Measurements from ENCODE around the gene TMEM106B. TPM values are rescaled to one million over a fixed set of nuclear protein-coding genes. Genes with fewer than 3 reads are reported as not detected.

Gene TMEM106B
- total RNA-seq, 1 experiment from 2014 or later, result 33.1 TPM

DNA sequence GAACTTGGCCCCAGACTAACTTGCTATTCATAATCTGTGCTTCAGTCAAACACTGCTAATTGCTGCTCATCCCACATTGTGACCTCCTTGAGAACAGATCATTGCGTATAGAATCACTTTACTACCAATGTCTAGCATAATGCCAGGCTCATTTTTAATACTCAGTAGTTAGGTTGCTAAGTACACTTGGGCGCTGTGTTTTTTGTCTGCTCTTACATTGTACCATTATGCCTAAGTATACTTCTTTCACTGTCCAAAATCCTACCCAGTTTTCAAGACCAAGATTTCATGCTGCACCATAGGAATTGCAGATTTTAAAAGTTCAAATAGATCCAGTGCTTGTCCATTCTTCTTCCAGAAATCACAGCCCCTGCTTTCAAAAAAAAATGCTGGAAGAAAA is 32.8 kb upstream of the TMEM106B start:
- H3K27ac ChIP-seq (ENCODE audit: low read depth, low read length), result no peak overlapping the region
- H3K4me2 ChIP-seq (ENCODE audit: low read length), result no peak overlapping the region
- H3K9ac ChIP-seq (ENCODE audit: low read length), result no peak overlapping the region
- H3K4me3 ChIP-seq (replicated peaks in 1 of 2; ENCODE audit: low read depth in 1 of 2, low read length in 2 of 2), result no peak overlapping the region
- H3K79me2 ChIP-seq (ENCODE audit: insufficient read depth, low read length), result no peaks in the 10 kb centered on the region
- no peak for TF ChIP-seq POLR2A (IDR thresholded peaks at IDR 0.05; ENCODE audit: borderline replicate concordance, extremely low read depth, insufficient read depth, insufficient read length)
- TF ChIP-seq EZH2phosphoT487 (IDR thresholded peaks at IDR 0.05; ENCODE audit: borderline replicate concordance), result no peak
- no peak for TF ChIP-seq SP1 (IDR thresholded peaks at IDR 0.05; ENCODE audit: low read depth)
- no peak for TF ChIP-seq CBX3 (IDR thresholded peaks at IDR 0.05; ENCODE audit: low read depth)
- no peak for TF ChIP-seq ELF1 (IDR thresholded peaks at IDR 0.05; ENCODE audit: borderline replicate concordance, low read depth)
- TF ChIP-seq POLR2AphosphoS5 (IDR thresholded peaks at IDR 0.05; ENCODE audit: low read depth, low read length), result no peak
- TF ChIP-seq FOSL1 (IDR thresholded peaks at IDR 0.05; ENCODE audit: low read depth), result no peak
- no peak for TF ChIP-seq ZFX (IDR thresholded peaks at IDR 0.05)
- TF ChIP-seq YY1 (IDR thresholded peaks at IDR 0.05; ENCODE audit: extremely low read depth, insufficient replicate concordance, low read depth, low read length), result no peak
- TF ChIP-seq, protein P1, sequence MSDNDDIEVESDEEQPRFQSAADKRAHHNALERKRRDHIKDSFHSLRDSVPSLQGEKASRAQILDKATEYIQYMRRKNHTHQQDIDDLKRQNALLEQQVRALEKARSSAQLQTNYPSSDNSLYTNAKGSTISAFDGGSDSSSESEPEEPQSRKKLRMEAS (IDR thresholded peaks at IDR 0.05), result no peak
- TF ChIP-seq, protein P2, sequence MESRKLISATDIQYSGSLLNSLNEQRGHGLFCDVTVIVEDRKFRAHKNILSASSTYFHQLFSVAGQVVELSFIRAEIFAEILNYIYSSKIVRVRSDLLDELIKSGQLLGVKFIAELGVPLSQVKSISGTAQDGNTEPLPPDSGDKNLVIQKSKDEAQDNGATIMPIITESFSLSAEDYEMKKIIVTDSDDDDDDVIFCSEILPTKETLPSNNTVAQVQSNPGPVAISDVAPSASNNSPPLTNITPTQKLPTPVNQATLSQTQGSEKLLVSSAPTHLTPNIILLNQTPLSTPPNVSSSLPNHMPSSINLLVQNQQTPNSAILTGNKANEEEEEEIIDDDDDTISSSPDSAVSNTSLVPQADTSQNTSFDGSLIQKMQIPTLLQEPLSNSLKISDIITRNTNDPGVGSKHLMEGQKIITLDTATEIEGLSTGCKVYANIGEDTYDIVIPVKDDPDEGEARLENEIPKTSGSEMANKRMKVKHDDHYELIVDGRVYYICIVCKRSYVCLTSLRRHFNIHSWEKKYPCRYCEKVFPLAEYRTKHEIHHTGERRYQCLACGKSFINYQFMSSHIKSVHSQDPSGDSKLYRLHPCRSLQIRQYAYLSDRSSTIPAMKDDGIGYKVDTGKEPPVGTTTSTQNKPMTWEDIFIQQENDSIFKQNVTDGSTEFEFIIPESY (IDR thresholded peaks at IDR 0.05; ENCODE audit: extremely low read depth, insufficient replicate concordance, low read length), result no peak
- TF ChIP-seq, protein P3, sequence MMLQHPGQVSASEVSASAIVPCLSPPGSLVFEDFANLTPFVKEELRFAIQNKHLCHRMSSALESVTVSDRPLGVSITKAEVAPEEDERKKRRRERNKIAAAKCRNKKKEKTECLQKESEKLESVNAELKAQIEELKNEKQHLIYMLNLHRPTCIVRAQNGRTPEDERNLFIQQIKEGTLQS (IDR thresholded peaks at IDR 0.05), result no peak
- TF ChIP-seq RAD21 (IDR thresholded peaks at IDR 0.05; ENCODE audit: low read depth), result no peak
- no peak for TF ChIP-seq EZH2 (IDR thresholded peaks at IDR 0.05)
- no peak for TF ChIP-seq EGR1 (IDR thresholded peaks at IDR 0.05; ENCODE audit: low read depth)
- TF ChIP-seq, protein P4, sequence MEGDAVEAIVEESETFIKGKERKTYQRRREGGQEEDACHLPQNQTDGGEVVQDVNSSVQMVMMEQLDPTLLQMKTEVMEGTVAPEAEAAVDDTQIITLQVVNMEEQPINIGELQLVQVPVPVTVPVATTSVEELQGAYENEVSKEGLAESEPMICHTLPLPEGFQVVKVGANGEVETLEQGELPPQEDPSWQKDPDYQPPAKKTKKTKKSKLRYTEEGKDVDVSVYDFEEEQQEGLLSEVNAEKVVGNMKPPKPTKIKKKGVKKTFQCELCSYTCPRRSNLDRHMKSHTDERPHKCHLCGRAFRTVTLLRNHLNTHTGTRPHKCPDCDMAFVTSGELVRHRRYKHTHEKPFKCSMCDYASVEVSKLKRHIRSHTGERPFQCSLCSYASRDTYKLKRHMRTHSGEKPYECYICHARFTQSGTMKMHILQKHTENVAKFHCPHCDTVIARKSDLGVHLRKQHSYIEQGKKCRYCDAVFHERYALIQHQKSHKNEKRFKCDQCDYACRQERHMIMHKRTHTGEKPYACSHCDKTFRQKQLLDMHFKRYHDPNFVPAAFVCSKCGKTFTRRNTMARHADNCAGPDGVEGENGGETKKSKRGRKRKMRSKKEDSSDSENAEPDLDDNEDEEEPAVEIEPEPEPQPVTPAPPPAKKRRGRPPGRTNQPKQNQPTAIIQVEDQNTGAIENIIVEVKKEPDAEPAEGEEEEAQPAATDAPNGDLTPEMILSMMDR (IDR thresholded peaks at IDR 0.05 in 2 of 3, conservative IDR thresholded peaks at IDR 0.05 in 1 of 3; ENCODE audit: borderline replicate concordance in 1 of 3, insufficient read depth in 1 of 3, low read depth in 2 of 3, low read length in 2 of 3), result no peak
- no peak for TF ChIP-seq SIN3A (IDR thresholded peaks at IDR 0.05; ENCODE audit: low read depth)
- TF ChIP-seq, protein P5, sequence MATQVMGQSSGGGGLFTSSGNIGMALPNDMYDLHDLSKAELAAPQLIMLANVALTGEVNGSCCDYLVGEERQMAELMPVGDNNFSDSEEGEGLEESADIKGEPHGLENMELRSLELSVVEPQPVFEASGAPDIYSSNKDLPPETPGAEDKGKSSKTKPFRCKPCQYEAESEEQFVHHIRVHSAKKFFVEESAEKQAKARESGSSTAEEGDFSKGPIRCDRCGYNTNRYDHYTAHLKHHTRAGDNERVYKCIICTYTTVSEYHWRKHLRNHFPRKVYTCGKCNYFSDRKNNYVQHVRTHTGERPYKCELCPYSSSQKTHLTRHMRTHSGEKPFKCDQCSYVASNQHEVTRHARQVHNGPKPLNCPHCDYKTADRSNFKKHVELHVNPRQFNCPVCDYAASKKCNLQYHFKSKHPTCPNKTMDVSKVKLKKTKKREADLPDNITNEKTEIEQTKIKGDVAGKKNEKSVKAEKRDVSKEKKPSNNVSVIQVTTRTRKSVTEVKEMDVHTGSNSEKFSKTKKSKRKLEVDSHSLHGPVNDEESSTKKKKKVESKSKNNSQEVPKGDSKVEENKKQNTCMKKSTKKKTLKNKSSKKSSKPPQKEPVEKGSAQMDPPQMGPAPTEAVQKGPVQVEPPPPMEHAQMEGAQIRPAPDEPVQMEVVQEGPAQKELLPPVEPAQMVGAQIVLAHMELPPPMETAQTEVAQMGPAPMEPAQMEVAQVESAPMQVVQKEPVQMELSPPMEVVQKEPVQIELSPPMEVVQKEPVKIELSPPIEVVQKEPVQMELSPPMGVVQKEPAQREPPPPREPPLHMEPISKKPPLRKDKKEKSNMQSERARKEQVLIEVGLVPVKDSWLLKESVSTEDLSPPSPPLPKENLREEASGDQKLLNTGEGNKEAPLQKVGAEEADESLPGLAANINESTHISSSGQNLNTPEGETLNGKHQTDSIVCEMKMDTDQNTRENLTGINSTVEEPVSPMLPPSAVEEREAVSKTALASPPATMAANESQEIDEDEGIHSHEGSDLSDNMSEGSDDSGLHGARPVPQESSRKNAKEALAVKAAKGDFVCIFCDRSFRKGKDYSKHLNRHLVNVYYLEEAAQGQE (IDR thresholded peaks at IDR 0.05; ENCODE audit: low read depth), result no peak
- no peak for TF ChIP-seq SRF (IDR thresholded peaks at IDR 0.05; ENCODE audit: low read depth)
- intact Hi-C loops (cut with micrococcal nuclease), result no loop called here
- no peaks in the 10 kb centered on the region for H3K9me2 ChIP-seq (ENCODE audit: insufficient read depth)
- H3K27me3 ChIP-seq (ENCODE audit: insufficient read depth, low read length), result no peaks in the 10 kb centered on the region
- RAD21 ChIA-PET (ENCODE audit: low non-redundant PET in 1 of 2, low total read pairs in 2 of 2, uncharacterized antibody in 2 of 2, unreplicated experiment in 2 of 2), result no interaction called here
- POLR2A ChIA-PET, result no interaction called here
- H2AFZ ChIP-seq (ENCODE audit: low read depth, low read length, poor library complexity, severe bottlenecking), result no peak overlapping the region
- no peak for ATAC-seq
- H4K20me1 ChIP-seq (ENCODE audit: insufficient read depth), result no peaks in the 10 kb centered on the region
- no peaks in the 10 kb centered on the region for H3K36me3 ChIP-seq (ENCODE audit: control insufficient read depth in 1 of 2, insufficient read depth in 2 of 2, low read length in 2 of 2)
- no peaks in the 10 kb centered on the region for H3K4me1 ChIP-seq (ENCODE audit: control insufficient read depth in 1 of 2, insufficient read depth in 2 of 2, low read length in 2 of 2)
- BruUV-seq (replicated peaks), result no TSS peak
- DNase-seq (ENCODE audit: low read depth, low spot score), result no peak
- CTCF ChIA-PET, result no interaction called here
- no peaks in the 10 kb centered on the region for H3K9me3 ChIP-seq (ENCODE audit: control insufficient read depth in 1 of 2, insufficient read depth in 1 of 2, low read depth in 1 of 2, low read length in 2 of 2)

All from HCT116 (cell line).